Measurements from ENCODE around the gene AOPEP. TPM values are rescaled to one million over a fixed set of nuclear protein-coding genes. Genes with fewer than 3 reads are reported as not detected.

Gene AOPEP
- total RNA-seq, 1 experiment from 2014 or later: 15.0 TPM

DNA sequence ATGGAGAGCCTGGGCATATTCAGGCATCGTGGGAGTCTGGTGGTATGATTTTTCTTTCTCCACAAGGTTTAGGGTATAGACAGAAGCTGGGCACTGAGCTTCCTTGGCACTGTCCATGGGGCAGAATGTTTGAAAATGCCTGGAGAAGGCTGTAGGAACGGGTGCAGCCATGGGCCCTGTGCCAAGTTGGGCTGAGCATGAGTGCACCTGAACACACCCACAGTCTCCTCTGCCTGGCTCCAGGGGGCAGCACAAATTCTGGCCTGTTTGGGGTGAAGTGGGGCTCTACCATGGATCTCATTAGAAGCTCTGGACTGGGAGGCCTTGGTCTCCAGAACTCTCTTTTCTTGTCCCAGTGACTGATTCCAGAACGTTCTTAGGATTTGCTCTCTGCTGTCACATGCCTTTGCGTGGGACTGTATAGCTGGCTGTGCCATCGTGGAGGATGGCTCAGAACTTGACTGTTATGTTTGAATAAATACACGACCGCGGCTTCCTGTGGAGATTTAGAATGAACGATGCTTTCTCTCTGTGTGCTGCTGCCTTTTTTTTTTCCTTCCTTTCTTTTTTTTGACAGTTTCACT is 361.3 kb downstream of the AOPEP start:
- H3K27ac Mint-ChIP-seq: peak overlapping the region in 1 of 3 experiments; percentile 59; a peak in 1 of 7 replicates
- H3K4me1 ChIP-seq (ENCODE audit: insufficient read depth, low read length): no peaks in the 10 kb centered on the region; the same call in 1 of the 2 replicates

More for the DNA sequence above, 361.3 kb downstream of the AOPEP start:
- Histone ChIP-seq H3K79me1 (ENCODE audit: insufficient read depth, low read depth, low read length, poor library complexity, severe bottlenecking) (no peaks in the 10 kb centered on the region), H2BK120ac (ENCODE audit: low read depth, low read length, poor library complexity, severe bottlenecking) (no peak overlapping the region), H4K5ac (ENCODE audit: insufficient read length, low read depth, low read length) (no peak overlapping the region), H3K23me2 (ENCODE audit: insufficient read length, low read depth, low read length, poor library complexity, severe bottlenecking) (no peaks in the 10 kb centered on the region), H2BK15ac (ENCODE audit: low read depth, low read length) (no peak overlapping the region), H4K20me1 (ENCODE audit: control insufficient read depth, insufficient read depth, insufficient read length) (no peaks in the 10 kb centered on the region), H4K91ac (ENCODE audit: insufficient read length, low read depth, low read length) (no peak overlapping the region), H3K27ac (ENCODE audit: insufficient read length, low read depth, low read length) (no peak overlapping the region), H2BK12ac (ENCODE audit: insufficient read length, low read depth, low read length) (no peak overlapping the region), H2BK20ac (ENCODE audit: low read depth, low read length, poor library complexity, severe bottlenecking) (no peak overlapping the region), H3K27me3 (ENCODE audit: insufficient read depth, low read length) (no peaks in the 10 kb centered on the region), H3K23ac (ENCODE audit: insufficient read length, low read depth, low read length) (no peak overlapping the region), H2AFZ (ENCODE audit: low read length) (no peak overlapping the region), H3T11ph (ENCODE audit: low read length) (no peak overlapping the region), H3K9ac (ENCODE audit: extremely low read depth, insufficient read length, low read length) (no peak overlapping the region), H3K79me2 (ENCODE audit: insufficient read depth, low read length) (no peaks in the 10 kb centered on the region), H2AK5ac (ENCODE audit: insufficient read length, low read length) (no peak overlapping the region), H4K8ac (replicated peaks; ENCODE audit: insufficient read length, low read depth, low read length) (no peak overlapping the region), H2BK5ac (ENCODE audit: insufficient read length, low read length) (no peak overlapping the region), H3K9me3 (ENCODE audit: control insufficient read depth, low read depth, low read length) (no peaks in the 10 kb centered on the region), H3K4ac (ENCODE audit: low read depth, low read length) (no peak overlapping the region), H3K18ac (ENCODE audit: insufficient read length, low read depth, low read length) (no peak overlapping the region), H3K4me2 (ENCODE audit: insufficient read depth, insufficient read length, low read length) (no peak overlapping the region), H3K56ac (ENCODE audit: insufficient read length, low read depth, low read length) (no peak overlapping the region), H3K14ac (ENCODE audit: insufficient read depth, low read length) (no peak overlapping the region)
- no peaks in the 10 kb centered on the region; the same call in 1 of the 2 replicates for H3K27me3 Mint-ChIP-seq (ENCODE audit: low read depth)
- TF ChIP-seq, protein P1, sequence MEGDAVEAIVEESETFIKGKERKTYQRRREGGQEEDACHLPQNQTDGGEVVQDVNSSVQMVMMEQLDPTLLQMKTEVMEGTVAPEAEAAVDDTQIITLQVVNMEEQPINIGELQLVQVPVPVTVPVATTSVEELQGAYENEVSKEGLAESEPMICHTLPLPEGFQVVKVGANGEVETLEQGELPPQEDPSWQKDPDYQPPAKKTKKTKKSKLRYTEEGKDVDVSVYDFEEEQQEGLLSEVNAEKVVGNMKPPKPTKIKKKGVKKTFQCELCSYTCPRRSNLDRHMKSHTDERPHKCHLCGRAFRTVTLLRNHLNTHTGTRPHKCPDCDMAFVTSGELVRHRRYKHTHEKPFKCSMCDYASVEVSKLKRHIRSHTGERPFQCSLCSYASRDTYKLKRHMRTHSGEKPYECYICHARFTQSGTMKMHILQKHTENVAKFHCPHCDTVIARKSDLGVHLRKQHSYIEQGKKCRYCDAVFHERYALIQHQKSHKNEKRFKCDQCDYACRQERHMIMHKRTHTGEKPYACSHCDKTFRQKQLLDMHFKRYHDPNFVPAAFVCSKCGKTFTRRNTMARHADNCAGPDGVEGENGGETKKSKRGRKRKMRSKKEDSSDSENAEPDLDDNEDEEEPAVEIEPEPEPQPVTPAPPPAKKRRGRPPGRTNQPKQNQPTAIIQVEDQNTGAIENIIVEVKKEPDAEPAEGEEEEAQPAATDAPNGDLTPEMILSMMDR (conservative IDR thresholded peaks at IDR 0.05): peak; percentile 42; the same call in 2 of the 3 replicates
- H3K9me3 Mint-ChIP-seq: no peaks in the 10 kb centered on the region
- H3K4me1 Mint-ChIP-seq: peaks cover 15 to 31% of the 10 kb centered on the region in 2 experiments
- H3K4me3 Mint-ChIP-seq: no peak overlapping the region
- peaks cover 0 to 10% (median 4%) of the 10 kb centered on the region in 3 experiments; a peak in 5 of 7 replicates for H3K36me3 Mint-ChIP-seq (ENCODE audit: insufficient read depth in 1 of 3, low read depth in 3 of 3)
- DNase-seq: no peak
- no CpG with 5 or more reads among the region's 9 CpGs for WGBS (ENCODE audit: extremely low coverage, insufficient read length, low lambda C conversion rate)
